ENCODE data around the gene NOC4L. TPM values are rescaled to one million over a fixed set of nuclear protein-coding genes. Genes with fewer than 3 reads are reported as not detected.

The NOC4L gene
- total and polyA plus RNA-seq, 11 donors, result 7.9 to 21.1 (median 10.3) TPM

- Histone ChIP-seq H3K4me1 (peaks cover 0 to 12% (median 4%) of the 10 kb centered on the region in 12 donors), H3K4me3 (no peak overlapping the region), H3K36me3 (peaks cover 0 to 19% (median 4%) of the 10 kb centered on the region in 9 donors), H3K27ac (no peak overlapping the region), H3K9me3 (no peaks in the 10 kb centered on the region), H3K27me3 (no peaks in the 10 kb centered on the region)
- DNase-seq (peak in 1 of 5 donors; percentile 18), ATAC-seq (no peak)
- intact Hi-C loops (cut with DNase I), result loop anchor here in 9 of 10 donors (2.0 to 10.0 kb wide), 12 partner anchors 62 to 790 kb away; partner anchors contain the start of genes LRCOL1 (in 4 of the 9) and P2RX2 (in 4 of the 9)
- WGBS, 4 donors, result 73 to 79% (median 77%) methylated on average over 51 of the region's 51 CpGs
- no peak for TF ChIP-seq CTCF (IDR thresholded peaks at IDR 0.05)
- TF ChIP-seq POLR2A (IDR thresholded peaks at IDR 0.05), result no peak
Measured at GRCh38 chr12:132154941-132155770, 10.9 kb downstream of the NOC4L start.

- no peak for ATAC-seq
- H3K27ac ChIP-seq, result no peak overlapping the region
- H3K36me3 ChIP-seq, result peaks cover 0 to 16% (median 4%) of the 10 kb centered on the region in 9 donors
- no peak for DNase-seq
- TF ChIP-seq POLR2A (IDR thresholded peaks at IDR 0.05), result no peak
- TF ChIP-seq CTCF (IDR thresholded peaks at IDR 0.05), result no peak
- WGBS, 4 donors, result 91 to 98% (median 95%) methylated on average over 10 of the region's 10 CpGs
- H3K4me3 ChIP-seq, result no peak overlapping the region
- intact Hi-C loops (cut with DNase I), result loop anchor here in 9 of 10 donors (2.0 to 10.0 kb wide), 10 partner anchors 61 to 789 kb away; partner anchors contain the start of genes LRCOL1 (in 4 of the 9) and P2RX2 (in 3 of the 9)
- no peaks in the 10 kb centered on the region for H3K27me3 ChIP-seq
- no peaks in the 10 kb centered on the region for H3K9me3 ChIP-seq
- peaks cover 0 to 12% (median 4%) of the 10 kb centered on the region in 12 donors for H3K4me1 ChIP-seq
Measured at GRCh38 chr12:132155771-132156572, 11.7 kb downstream of the NOC4L start.

- DNase-seq (no peak), ATAC-seq (no peak)
- Histone ChIP-seq H3K4me1 (peaks cover 0 to 12% (median 4%) of the 10 kb centered on the region in 12 donors), H3K4me3 (no peak overlapping the region), H3K9me3 (no peaks in the 10 kb centered on the region), H3K27ac (no peak overlapping the region), H3K27me3 (no peaks in the 10 kb centered on the region), H3K36me3 (peaks cover 0 to 8% (median 4%) of the 10 kb centered on the region in 9 donors)
- 85 to 87% (median 85%) methylated on average over 8 of the region's 8 CpGs for WGBS, 4 donors
- intact Hi-C loops (cut with DNase I), result loop anchor here in 8 of 10 donors (5.0 to 10.0 kb wide), 5 partner anchors 258 to 788 kb away; partner anchors contain the start of genes LRCOL1 (in 4 of the 8) and P2RX2 (in 3 of the 8)
- no peak for TF ChIP-seq CTCF (IDR thresholded peaks at IDR 0.05)
- TF ChIP-seq POLR2A (IDR thresholded peaks at IDR 0.05), result no peak
Measured at GRCh38 chr12:132156573-132157325, 12.5 kb downstream of the NOC4L start.
